Transverse colon (tissue), 4 donors: Measurements from ENCODE around the gene MAN2A1. TPM values are rescaled to one million over a fixed set of nuclear protein-coding genes. Genes with fewer than 3 reads are reported as not detected.

Experiments used
- DNase-seq: peaks from one replicate; pipeline ENCODE4 v3.0.0-alpha.2; 2019
- H3K27ac ChIP-seq, 4 donors: fragments of 200-600 bp; sonication (generic); 2 replicates each; pipeline ENCODE4 v1.5.1; 2016 to 2018; ENCODE audit warnings: inconsistent platforms in 4 of 4
- H3K27me3 ChIP-seq: fragments of 200-600 bp; sonication (generic); 2 replicates; pipeline ENCODE4 v1.5.1; 2017; ENCODE audit warnings: inconsistent platforms
- H3K36me3 ChIP-seq, 4 donors: fragments of 200-600 bp; sonication (generic); 2 replicates each; pipeline ENCODE4 v1.5.1; 2017 to 2019; ENCODE audit warnings: inconsistent platforms in 4 of 4
- H3K4me1 ChIP-seq, 4 donors: fragments of 200-600 bp; sonication (generic); 2 replicates each; pipeline ENCODE4 v1.5.1; 2017 to 2020; ENCODE audit warnings: inconsistent platforms in 4 of 4
- H3K4me3 ChIP-seq, 4 donors: fragments of 200-600 bp; sonication (generic); 1 replicate in 1 of 4; 2 replicates in 3 of 4; pipeline versions ENCODE4 v1.5.1 to v1.6.1; 2017 to 2019; ENCODE audit warnings: inconsistent platforms in 4 of 4
- H3K9me3 ChIP-seq, 2 donors: fragments of 200-600 bp; sonication (generic); 2 replicates each; pipeline ENCODE4 v1.5.1; 2017 to 2019; ENCODE audit warnings: inconsistent platforms in 2 of 2
- CTCF ChIP-seq, 5 experiments: fragments of 200-600 bp in 3 of 5; fragments of 450-650 bp in 2 of 5; sonication (generic) in 3 of 5; IDR thresholded peaks; 1 replicate in 2 of 5; 2 replicates in 3 of 5; pipeline ENCODE4 v1.5.1; 2016 to 2017; ENCODE audit warnings: antibody characterized with exemption in 5 of 5, inconsistent platforms in 3 of 5, mild to moderate bottlenecking in 2 of 5, moderate library complexity in 1 of 5
- EP300 ChIP-seq: sonication (generic); formaldehyde crosslinking; IDR thresholded peaks from one replicate; pipeline ENCODE4 v1.6.1; 2017; ENCODE audit warnings: antibody characterized with exemption, low read depth
- POLR2A ChIP-seq: fragments of 450-650 bp; IDR thresholded peaks from one replicate; pipeline ENCODE4 v1.6.1; 2016; ENCODE audit warnings: antibody characterized with exemption, mild to moderate bottlenecking, moderate library complexity
- POLR2AphosphoS5 ChIP-seq, 3 donors: sonication (generic); formaldehyde crosslinking; IDR thresholded peaks; one replicate each; pipeline ENCODE4 v1.6.1; 2016; ENCODE audit warnings: antibody characterized with exemption in 3 of 3
- WGBS, 2 donors: methylation state at CpG; one replicate each; pipeline ENCODE4 v1.1.5; 2018; ENCODE audit warnings: low coverage in 1 of 2; 5-methylcytosine and 5-hydroxymethylcytosine counted together
- in situ Hi-C, 4 donors: fragments of 200-750 bp; cut with MboI; loops; one replicate each; pipeline versions ENCODE4 v1.15.0 to v1.15.1; 2017; ENCODE audit warnings: low sequenced_read_pairs in 3 of 4, low pct_ligation_motif_present in 1 of 4, low pct_unique_long_range_greater_than_20kb in 1 of 4
- intact Hi-C: fragments of 100-400 bp; cut with DNase I; formaldehyde crosslinking; loops from one replicate; pipeline ENCODE4 v1.15.1; 2023; ENCODE audit warnings: low total_unique reads
- total RNA-seq, 4 donors: library from RNA; depleted of rRNA; stranded (reverse); fragments of >200 nt; gene quantifications; one replicate each; pipeline ENCODE4 v1.1.0, GENCODE V29; 2016

MAN2A1 gene
- total RNA-seq, 4 donors from 2014 or later: 39.2 to 95.3 (median 70.4) TPM

GRCh38 chr5:109862301-109862700, 172.6 kb downstream of the MAN2A1 start:
- H3K4me1 ChIP-seq: peaks cover 0 to 5% (median 2%) of the 10 kb centered on the region in 4 donors
- H3K9me3 ChIP-seq: no peaks in the 10 kb centered on the region
- peaks cover 0 to 16% (median 2%) of the 10 kb centered on the region in 4 donors for H3K36me3 ChIP-seq
- DNase-seq: no peak
- H3K27me3 ChIP-seq: no peaks in the 10 kb centered on the region
- no peak overlapping the region for H3K4me3 ChIP-seq
- TF ChIP-seq POLR2A (no peak), POLR2AphosphoS5 (IDR thresholded peaks at IDR 0.05) (no peak), EP300 (no peak), CTCF (IDR thresholded peaks at IDR 0.05) (no peak)
- intact Hi-C loops: no loop called here
- in situ Hi-C loops: no loop called here
- 89 to 97% methylated on average over 2 of the region's 2 CpGs for WGBS, 2 donors
- no peak overlapping the region for H3K27ac ChIP-seq

GRCh38 chr5:109863752-109864151, 174.0 kb downstream of the MAN2A1 start:
- peaks cover 0 to 13% (median 0%) of the 10 kb centered on the region in 4 donors for H3K36me3 ChIP-seq
- H3K9me3 ChIP-seq: no peaks in the 10 kb centered on the region
- in situ Hi-C loops (no loop called here), intact Hi-C loops (no loop called here)
- DNase-seq: no peak
- H3K4me3 ChIP-seq: no peak overlapping the region
- H3K27me3 ChIP-seq: no peaks in the 10 kb centered on the region
- no peak overlapping the region for H3K27ac ChIP-seq
- TF ChIP-seq CTCF (IDR thresholded peaks at IDR 0.05) (no peak), POLR2A (no peak), POLR2AphosphoS5 (IDR thresholded peaks at IDR 0.05) (no peak)
- 57 to 91% methylated on average over 1 of the region's 1 CpG for WGBS, 2 donors
- peaks cover 0 to 5% (median 2%) of the 10 kb centered on the region in 4 donors for H3K4me1 ChIP-seq

GRCh38 chr5:109865637-109866036, 175.9 kb downstream of the MAN2A1 start:
- no peak overlapping the region for H3K4me3 ChIP-seq
- no peak for DNase-seq
- no peaks in the 10 kb centered on the region for H3K9me3 ChIP-seq
- TF ChIP-seq CTCF (IDR thresholded peaks at IDR 0.05): no peak
- TF ChIP-seq POLR2AphosphoS5 (IDR thresholded peaks at IDR 0.05): no peak
- no peak for TF ChIP-seq EP300
- TF ChIP-seq POLR2A: no peak
- no peaks in the 10 kb centered on the region for H3K27me3 ChIP-seq
- intact Hi-C loops: no loop called here
- H3K27ac ChIP-seq: no peak overlapping the region
- in situ Hi-C loops: no loop called here
- H3K36me3 ChIP-seq: peaks cover 0 to 13% (median 0%) of the 10 kb centered on the region in 4 donors
- peaks cover 0 to 5% (median 2%) of the 10 kb centered on the region in 4 donors for H3K4me1 ChIP-seq
- WGBS, 2 donors: 63% methylated on average over 2 of the region's 2 CpGs; no CpG with 5 or more reads in 1 of the 2 donors

- TF ChIP-seq POLR2A (no peak), EP300 (no peak), CTCF (IDR thresholded peaks at IDR 0.05) (no peak), POLR2AphosphoS5 (IDR thresholded peaks at IDR 0.05) (no peak)
- in situ Hi-C loops: no loop called here
- H3K27ac ChIP-seq: no peak overlapping the region
- DNase-seq: no peak
- intact Hi-C loops: no loop called here
- no peak overlapping the region for H3K4me3 ChIP-seq
- H3K4me1 ChIP-seq: peaks cover 0 to 5% (median 2%) of the 10 kb centered on the region in 4 donors
- no peaks in the 10 kb centered on the region for H3K27me3 ChIP-seq
- peaks cover 0 to 13% (median 0%) of the 10 kb centered on the region in 4 donors for H3K36me3 ChIP-seq
- 37 to 58% methylated on average over 2 of the region's 2 CpGs for WGBS, 2 donors
- H3K9me3 ChIP-seq: no peaks in the 10 kb centered on the region
Observed at GRCh38 chr5:109866051-109866450, 176.3 kb downstream of the MAN2A1 start.
